ENCODE data around the gene DONSON.
"Not testable (repeated sequence)": the region's sequence is repeated elsewhere in the genome, so short reads cannot be mapped to it uniquely, and the experiment has no call there.

Gene DONSON

DNA sequence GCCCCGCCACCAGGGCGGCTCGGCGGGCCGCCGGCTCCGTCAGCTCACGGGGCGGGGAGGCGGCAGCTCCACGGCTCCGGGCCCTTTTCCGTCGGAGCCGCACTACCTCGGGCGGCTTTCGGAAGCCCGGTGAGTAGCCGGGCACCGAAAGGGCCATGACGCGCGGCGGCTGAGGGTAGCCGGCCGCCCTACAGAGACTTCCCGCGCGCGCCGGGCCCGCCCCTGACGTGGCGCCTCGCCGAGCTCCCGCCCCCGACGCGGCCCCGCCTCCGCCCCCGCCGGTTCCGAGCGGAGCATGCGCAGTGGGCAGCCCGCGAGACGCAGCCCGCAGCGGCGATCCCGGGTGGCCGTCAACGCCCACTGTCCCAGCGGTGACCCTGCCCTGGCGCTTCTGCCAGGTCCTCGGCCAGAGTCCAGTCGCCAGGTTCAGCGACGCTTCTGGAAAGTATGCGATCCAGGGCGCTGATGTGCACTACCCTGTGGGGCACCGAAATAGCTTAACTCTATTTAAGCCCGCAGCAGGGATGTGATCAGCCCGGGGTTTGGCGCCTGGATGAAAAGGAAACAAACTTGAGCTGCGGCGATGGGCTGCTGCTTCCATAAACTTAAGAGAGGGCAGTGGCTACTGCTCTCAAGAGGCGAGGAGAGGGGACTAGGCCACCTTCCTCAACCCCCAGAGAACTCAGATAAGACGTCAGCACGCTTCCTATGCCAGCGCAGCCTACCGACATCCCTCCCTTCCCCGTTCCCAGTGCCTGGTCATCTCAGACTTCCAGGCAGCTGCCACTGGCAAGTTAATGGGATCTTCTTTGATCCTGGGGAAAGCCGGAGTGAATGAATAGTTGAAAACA, at the start of gene DONSON:
DONSON (minus strand) TSS at position 200 of the 851 bp plus-strand sequence; CDS start at position 157, 43 bp downstream.
- peak; percentile 79 for DNase-seq
- in situ Hi-C loops (cut with MboI; ENCODE audit: low pct_unique_long_range_greater_than_20kb, low sequenced_read_pairs), result no loop called here

DNA sequence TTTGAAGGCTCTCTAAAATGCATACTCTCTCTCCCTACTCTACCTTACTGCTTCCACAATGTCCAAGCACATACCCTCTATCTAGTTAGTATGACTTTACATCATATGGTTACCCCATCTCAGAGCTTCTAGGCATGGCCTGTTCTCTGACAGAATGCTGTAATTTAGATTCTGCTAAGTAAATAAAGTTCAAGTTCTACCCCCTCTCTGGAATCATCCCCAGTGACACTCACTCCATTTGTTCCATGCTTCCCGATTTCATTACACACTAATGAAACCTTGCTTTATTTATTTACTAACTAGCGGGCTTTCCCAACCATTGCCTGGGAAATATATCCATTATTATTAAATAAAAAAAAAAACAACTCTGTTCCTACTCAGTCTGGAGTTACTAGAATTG, 45.8 kb upstream of the DONSON start:
- in situ Hi-C loops (cut with MboI; ENCODE audit: low pct_unique_long_range_greater_than_20kb, low sequenced_read_pairs), result no loop called here
- DNase-seq, result no peak

DNA sequence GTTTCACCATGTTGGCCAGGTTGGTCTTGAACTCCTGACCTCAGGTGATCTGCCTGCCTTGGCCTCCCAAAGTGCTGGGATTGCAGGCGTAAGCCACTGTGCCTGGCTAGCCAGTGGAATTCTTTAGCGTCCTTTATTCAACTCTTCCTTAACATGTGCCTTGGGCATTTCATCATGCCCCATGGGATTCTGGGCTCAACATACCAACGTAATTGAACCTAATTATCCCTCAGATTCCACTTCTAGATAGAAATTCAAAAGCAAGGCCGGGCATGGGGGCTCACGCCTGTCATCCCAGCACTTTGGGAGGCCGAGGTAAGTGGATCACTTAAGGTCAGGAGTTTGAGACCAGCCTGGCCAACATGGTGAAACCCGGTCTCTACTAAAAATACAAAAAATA, 37.7 kb upstream of the DONSON start:
- in situ Hi-C loops (cut with MboI; ENCODE audit: low pct_unique_long_range_greater_than_20kb, low sequenced_read_pairs); DNase-seq: not testable (repeated sequence)

GRCh38 chr21:33622253-33622652, 33.8 kb upstream of the DONSON start:
- DNase-seq, result no peak
- in situ Hi-C loops (cut with MboI; ENCODE audit: low pct_unique_long_range_greater_than_20kb, low sequenced_read_pairs), result no loop called here

- in situ Hi-C loops (cut with MboI; ENCODE audit: low pct_unique_long_range_greater_than_20kb, low sequenced_read_pairs), result no loop called here
- no peak for DNase-seq
Measured at GRCh38 chr21:33619726-33620125, 31.2 kb upstream of the DONSON start.

DNA sequence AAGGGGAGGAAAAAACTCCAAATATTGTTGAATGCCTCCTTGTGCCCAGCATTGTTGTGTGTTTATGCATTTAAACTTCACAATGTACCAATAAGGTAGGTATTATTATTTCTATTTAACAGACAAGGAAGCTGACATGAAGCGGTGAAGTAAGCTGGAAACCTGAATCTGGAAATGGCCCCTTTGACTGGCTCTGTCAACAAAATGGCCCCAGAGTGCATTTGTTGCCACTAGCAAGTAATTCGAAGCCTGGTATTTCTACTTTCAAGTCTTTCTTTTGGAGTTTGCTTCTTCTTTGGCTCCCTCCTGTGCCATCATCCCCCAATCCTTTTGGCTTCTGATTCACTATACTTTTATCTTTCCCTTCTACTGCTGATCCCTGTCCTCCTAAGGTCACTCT, 29.9 kb upstream of the DONSON start:
- in situ Hi-C loops (cut with MboI; ENCODE audit: low pct_unique_long_range_greater_than_20kb, low sequenced_read_pairs), result no loop called here
- DNase-seq, result no peak

DNA sequence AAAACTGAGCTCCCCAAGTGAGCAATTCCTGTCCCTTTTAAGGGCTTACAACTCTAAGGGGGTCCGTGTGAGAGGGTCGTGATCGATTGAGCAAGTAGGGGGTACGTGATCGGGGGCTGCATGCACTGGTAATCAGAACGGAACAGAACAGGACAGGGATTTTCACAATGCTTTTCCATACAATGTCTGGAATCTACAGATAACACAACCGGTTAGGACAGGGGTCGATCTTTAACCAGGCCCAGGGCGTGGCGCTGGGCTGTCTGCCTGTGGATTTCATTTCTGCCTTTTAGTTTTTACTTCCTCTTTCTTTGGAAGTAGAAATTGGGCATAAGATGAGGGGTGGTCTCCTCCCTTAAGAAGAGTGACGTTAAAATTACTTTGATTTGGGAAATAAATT, 29.1 kb upstream of the DONSON start:
- in situ Hi-C loops (cut with MboI; ENCODE audit: low pct_unique_long_range_greater_than_20kb, low sequenced_read_pairs), result not testable (repeated sequence)
- DNase-seq, result peak; percentile 18

GRCh38 chr21:33611006-33611744, 22.7 kb upstream of the DONSON start:
- in situ Hi-C loops (cut with MboI; ENCODE audit: low pct_unique_long_range_greater_than_20kb, low sequenced_read_pairs), result no loop called here
- no peak for DNase-seq

GRCh38 chr21:33608559-33608958, 20.1 kb upstream of the DONSON start:
- in situ Hi-C loops (cut with MboI; ENCODE audit: low pct_unique_long_range_greater_than_20kb, low sequenced_read_pairs), result no loop called here
- no peak for DNase-seq

GRCh38 chr21:33598051-33598450, 9.6 kb upstream of the DONSON start:
- in situ Hi-C loops (cut with MboI; ENCODE audit: low pct_unique_long_range_greater_than_20kb, low sequenced_read_pairs), result no loop called here
- DNase-seq, result no peak

GRCh38 chr21:33587792-33588484, 546 bp downstream of the DONSON start:
- peak; percentile 53 for DNase-seq
- in situ Hi-C loops (cut with MboI; ENCODE audit: low pct_unique_long_range_greater_than_20kb, low sequenced_read_pairs), result no loop called here

DNA sequence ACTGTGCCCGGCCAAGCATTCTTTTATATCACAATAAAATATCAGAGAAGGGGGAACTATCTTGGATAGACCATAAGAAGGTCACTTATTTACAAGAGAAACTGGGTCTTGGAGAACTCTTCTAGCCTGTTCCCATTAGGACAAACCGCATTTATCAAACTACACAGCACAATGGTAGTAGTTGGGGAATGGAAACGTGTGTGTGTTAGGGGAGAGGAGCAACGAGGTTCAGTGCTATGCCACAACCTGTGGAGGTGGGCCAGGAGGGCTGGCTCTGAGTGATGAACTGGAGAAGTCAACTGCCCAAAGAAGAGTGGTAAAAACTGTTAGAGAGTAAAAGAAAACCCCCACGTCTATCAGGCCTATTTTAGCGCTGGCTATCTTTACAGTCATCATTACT, 1.6 kb downstream of the DONSON start:
- DNase-seq, result no peak
- in situ Hi-C loops (cut with MboI; ENCODE audit: low pct_unique_long_range_greater_than_20kb, low sequenced_read_pairs), result no loop called here

- no peak for DNase-seq
- in situ Hi-C loops (cut with MboI; ENCODE audit: low pct_unique_long_range_greater_than_20kb, low sequenced_read_pairs), result no loop called here
Measured at GRCh38 chr21:33584455-33584854, 4.0 kb downstream of the DONSON start.

DNA sequence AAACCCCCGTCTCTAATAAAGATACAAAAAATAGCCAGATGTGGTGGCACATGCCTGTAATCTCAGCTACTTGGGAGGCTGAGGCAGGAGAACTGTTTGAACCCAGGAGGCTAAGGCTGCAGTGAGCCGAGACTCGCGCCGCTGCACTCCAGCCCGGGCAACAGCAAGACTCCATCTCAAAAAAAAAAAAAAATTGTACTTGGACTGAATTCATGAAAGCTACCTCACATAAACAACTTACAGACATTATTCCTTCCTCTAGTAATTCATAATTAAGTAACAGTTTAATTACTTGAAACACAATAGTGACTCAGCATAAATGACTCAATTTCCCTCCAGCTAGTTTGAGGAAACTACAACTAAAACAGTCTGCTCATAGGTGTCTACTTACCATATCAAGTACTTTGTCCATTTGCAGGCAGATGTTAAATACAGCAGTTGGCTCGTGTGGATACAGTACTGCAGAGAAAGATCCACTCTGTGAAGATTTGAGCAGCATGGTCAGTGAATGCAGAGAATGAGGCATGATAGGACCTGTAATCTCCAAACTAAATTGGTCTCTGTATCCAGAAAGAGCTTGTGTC, 9.4 kb downstream of the DONSON start:
- in situ Hi-C loops (cut with MboI; ENCODE audit: low pct_unique_long_range_greater_than_20kb, low sequenced_read_pairs), result no loop called here
- DNase-seq, result no peak

GRCh38 chr21:33578214-33578613, 10.3 kb downstream of the DONSON start:
- DNase-seq, result no peak
- in situ Hi-C loops (cut with MboI; ENCODE audit: low pct_unique_long_range_greater_than_20kb, low sequenced_read_pairs), result no loop called here

- in situ Hi-C loops (cut with MboI; ENCODE audit: low pct_unique_long_range_greater_than_20kb, low sequenced_read_pairs); DNase-seq: not testable (repeated sequence)
Measured at GRCh38 chr21:33576741-33577141, 11.7 kb downstream of the DONSON start.

GRCh38 chr21:33572350-33572749, 16.1 kb downstream of the DONSON start:
- in situ Hi-C loops (cut with MboI; ENCODE audit: low pct_unique_long_range_greater_than_20kb, low sequenced_read_pairs), result no loop called here
- no peak for DNase-seq

- in situ Hi-C loops (cut with MboI; ENCODE audit: low pct_unique_long_range_greater_than_20kb, low sequenced_read_pairs), result no loop called here
- no peak for DNase-seq
Measured at GRCh38 chr21:33569991-33570390, 18.5 kb downstream of the DONSON start.

DNA sequence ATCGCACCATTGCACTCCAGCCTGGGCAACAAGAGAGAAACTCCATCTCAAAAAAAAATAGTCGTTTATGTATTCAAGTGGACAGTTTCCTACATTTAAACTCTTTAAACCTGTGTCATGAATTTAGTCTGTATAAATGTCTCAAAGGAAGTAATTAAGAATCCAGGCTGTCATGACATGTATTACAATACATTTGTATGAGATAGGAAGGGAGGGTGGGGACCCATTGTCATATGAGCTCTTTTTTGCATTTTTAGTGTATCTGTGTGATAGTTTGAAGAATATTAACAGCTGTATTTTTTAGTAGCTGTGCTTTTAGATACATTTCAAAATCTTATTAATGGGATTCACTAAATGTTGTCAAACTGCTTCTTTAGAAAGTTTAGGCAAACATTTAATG, 20.0 kb downstream of the DONSON start:
- in situ Hi-C loops (cut with MboI; ENCODE audit: low pct_unique_long_range_greater_than_20kb, low sequenced_read_pairs), result no loop called here
- DNase-seq, result no peak

- DNase-seq, result no peak
- in situ Hi-C loops (cut with MboI; ENCODE audit: low pct_unique_long_range_greater_than_20kb, low sequenced_read_pairs), result no loop called here
Measured at GRCh38 chr21:33567914-33568313, 20.6 kb downstream of the DONSON start.
